ENCODE data around the gene CLIP1. TPM values are rescaled to one million over a fixed set of nuclear protein-coding genes. Genes with fewer than 3 reads are reported as not detected.

Gene CLIP1
- total RNA-seq, 3 donors from 2014 or later (not counting 1 experiment from before 2014, with no cell fraction given): 67.1 to 88.5 (median 69.1) TPM

DNA sequence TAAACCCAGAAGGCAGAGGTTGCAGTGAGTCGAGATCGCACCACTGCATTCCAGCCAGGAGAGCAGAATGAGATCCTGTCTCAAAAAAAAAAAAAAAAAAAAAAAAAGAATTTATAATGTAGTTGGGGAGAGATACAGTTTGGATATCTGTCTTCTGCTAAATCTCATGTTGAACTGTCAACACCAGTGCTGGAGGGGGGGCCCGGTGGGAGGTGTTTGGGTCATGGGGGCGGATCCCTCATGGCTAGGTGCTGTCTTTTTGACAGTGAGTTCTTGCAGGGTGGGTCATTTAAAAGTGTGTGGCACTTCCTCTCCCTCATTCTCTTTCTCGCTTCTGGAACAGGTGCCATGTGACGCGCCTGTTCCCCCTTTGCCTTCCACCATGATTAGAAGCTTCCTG lies 32.8 kb downstream of the CLIP1 start:
- no peak for DNase-seq
- intact Hi-C loops (cut with micrococcal nuclease): no loop called here
- Histone ChIP-seq H3K27me3 (ENCODE audit: control insufficient read depth, insufficient read depth, low read length) (no peaks in the 10 kb centered on the region), H3K4me1 (ENCODE audit: control insufficient read depth, insufficient read depth, low read length) (no peaks in the 10 kb centered on the region), H3K9me3 (ENCODE audit: control insufficient read depth, insufficient read depth, low read length) (no peaks in the 10 kb centered on the region), H3K36me3 (ENCODE audit: control insufficient read depth, insufficient read depth, low read length) (no peaks in the 10 kb centered on the region), H3K4me3 (ENCODE audit: low read length) (no peak overlapping the region), H3K27ac (ENCODE audit: low read length) (no peak overlapping the region)
- H3K9me3 Mint-ChIP-seq: no peaks in the 10 kb centered on the region
- no peak overlapping the region for H3K27ac Mint-ChIP-seq
- WGBS (ENCODE audit: insufficient coverage): 93% methylated on average over 6 of the region's 7 CpGs
- H3K36me3 Mint-ChIP-seq: no peaks in the 10 kb centered on the region
- peaks cover 10 to 19% of the 10 kb centered on the region in 2 donors for H3K4me1 Mint-ChIP-seq
- H3K27me3 Mint-ChIP-seq (ENCODE audit: low read depth in 2 of 2): no peaks in the 10 kb centered on the region
- ATAC-seq: no peak
- H3K4me3 Mint-ChIP-seq: no peak overlapping the region
- TF ChIP-seq, protein P1, sequence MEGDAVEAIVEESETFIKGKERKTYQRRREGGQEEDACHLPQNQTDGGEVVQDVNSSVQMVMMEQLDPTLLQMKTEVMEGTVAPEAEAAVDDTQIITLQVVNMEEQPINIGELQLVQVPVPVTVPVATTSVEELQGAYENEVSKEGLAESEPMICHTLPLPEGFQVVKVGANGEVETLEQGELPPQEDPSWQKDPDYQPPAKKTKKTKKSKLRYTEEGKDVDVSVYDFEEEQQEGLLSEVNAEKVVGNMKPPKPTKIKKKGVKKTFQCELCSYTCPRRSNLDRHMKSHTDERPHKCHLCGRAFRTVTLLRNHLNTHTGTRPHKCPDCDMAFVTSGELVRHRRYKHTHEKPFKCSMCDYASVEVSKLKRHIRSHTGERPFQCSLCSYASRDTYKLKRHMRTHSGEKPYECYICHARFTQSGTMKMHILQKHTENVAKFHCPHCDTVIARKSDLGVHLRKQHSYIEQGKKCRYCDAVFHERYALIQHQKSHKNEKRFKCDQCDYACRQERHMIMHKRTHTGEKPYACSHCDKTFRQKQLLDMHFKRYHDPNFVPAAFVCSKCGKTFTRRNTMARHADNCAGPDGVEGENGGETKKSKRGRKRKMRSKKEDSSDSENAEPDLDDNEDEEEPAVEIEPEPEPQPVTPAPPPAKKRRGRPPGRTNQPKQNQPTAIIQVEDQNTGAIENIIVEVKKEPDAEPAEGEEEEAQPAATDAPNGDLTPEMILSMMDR (IDR thresholded peaks at IDR 0.05): no peak

DNA sequence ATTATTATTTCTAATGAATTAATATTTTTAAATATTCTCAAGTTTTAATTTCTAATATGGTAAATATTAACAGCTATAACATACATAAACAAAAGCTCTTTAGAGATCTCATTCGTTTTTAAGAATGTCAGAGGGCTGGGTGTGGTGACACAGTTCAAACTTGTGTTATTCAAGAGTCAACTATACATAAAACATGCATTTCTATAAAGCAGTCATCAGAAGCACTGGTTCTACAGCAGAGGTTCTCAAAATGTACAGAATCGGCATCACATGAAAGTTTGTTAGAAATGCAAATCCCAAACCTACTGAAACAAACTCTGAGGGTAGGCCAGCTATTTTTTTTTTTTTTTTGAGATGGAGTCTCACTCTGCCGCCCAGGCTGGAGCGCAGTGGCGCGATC lies 34.6 kb downstream of the CLIP1 start:
- TF ChIP-seq, protein P1 (IDR thresholded peaks at IDR 0.05): no peak
- Histone ChIP-seq H3K9me3 (ENCODE audit: control insufficient read depth, insufficient read depth, low read length) (no peaks in the 10 kb centered on the region), H3K36me3 (ENCODE audit: control insufficient read depth, insufficient read depth, low read length) (no peaks in the 10 kb centered on the region), H3K27me3 (ENCODE audit: control insufficient read depth, insufficient read depth, low read length) (no peaks in the 10 kb centered on the region), H3K4me3 (ENCODE audit: low read length) (no peak overlapping the region), H3K4me1 (ENCODE audit: control insufficient read depth, insufficient read depth, low read length) (no peaks in the 10 kb centered on the region), H3K27ac (ENCODE audit: low read length) (no peak overlapping the region)
- H3K9me3 Mint-ChIP-seq: no peaks in the 10 kb centered on the region
- H3K36me3 Mint-ChIP-seq: no peaks in the 10 kb centered on the region
- peaks cover 10 to 15% of the 10 kb centered on the region in 2 donors for H3K4me1 Mint-ChIP-seq
- no peak for DNase-seq
- H3K4me3 Mint-ChIP-seq: no peak overlapping the region
- no peak for ATAC-seq
- intact Hi-C loops (cut with micrococcal nuclease): no loop called here
- H3K27me3 Mint-ChIP-seq (ENCODE audit: low read depth in 2 of 2): no peaks in the 10 kb centered on the region
- 100% methylated on average over 1 of the region's 6 CpGs for WGBS (ENCODE audit: insufficient coverage)
- H3K27ac Mint-ChIP-seq: no peak overlapping the region

DNA sequence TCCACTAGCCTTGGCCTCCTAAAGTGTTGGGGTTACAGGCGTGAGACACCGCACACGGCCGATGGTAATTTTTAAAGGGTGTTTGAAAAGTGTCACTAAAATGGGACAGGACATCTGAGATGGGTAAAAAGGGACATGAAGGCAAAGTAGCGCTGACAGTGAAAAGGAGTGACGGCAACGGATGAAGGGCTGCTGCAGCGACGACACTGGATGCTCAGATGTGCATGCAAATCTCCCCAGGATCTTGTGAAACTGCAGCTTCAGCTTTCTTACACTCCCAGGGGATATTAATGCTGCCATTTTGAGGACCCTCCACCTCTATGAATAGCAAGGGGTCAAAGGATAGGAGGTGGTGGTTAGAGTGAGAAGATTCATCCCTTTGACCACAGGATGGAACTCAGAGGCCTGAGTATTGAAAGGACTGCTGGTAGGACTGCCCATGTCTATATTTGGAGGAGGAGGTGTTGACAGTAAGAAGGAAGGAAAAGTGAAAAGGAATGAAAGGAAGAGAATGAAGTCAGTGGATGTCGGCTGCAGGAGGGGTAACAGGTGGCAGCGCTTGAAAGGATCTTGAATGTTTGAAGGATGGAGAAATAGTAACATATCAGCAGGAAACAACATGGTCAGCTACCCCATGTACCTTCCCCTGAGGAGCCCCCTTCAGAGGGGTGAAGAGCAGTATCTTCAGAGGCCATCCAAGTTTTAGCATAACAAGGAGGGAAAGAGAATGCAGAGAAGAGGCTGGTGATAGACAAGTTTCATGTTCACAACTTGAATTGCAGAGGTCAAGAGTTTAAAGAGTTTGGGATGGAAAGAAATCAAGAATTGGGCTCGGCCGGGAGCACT lies 37.1 kb downstream of the CLIP1 start:
- Histone ChIP-seq H3K4me3 (ENCODE audit: low read length) (no peak overlapping the region), H3K27ac (ENCODE audit: low read length) (no peak overlapping the region), H3K9me3 (ENCODE audit: control insufficient read depth, insufficient read depth, low read length) (no peaks in the 10 kb centered on the region), H3K36me3 (ENCODE audit: control insufficient read depth, insufficient read depth, low read length) (no peaks in the 10 kb centered on the region), H3K4me1 (ENCODE audit: control insufficient read depth, insufficient read depth, low read length) (no peaks in the 10 kb centered on the region), H3K27me3 (ENCODE audit: control insufficient read depth, insufficient read depth, low read length) (no peaks in the 10 kb centered on the region)
- DNase-seq: no peak
- Mint-ChIP-seq H3K4me1 (peaks cover 9 to 10% of the 10 kb centered on the region in 2 donors), H3K27ac (no peak overlapping the region), H3K36me3 (no peaks in the 10 kb centered on the region), H3K9me3 (no peaks in the 10 kb centered on the region), H3K4me3 (no peak overlapping the region), H3K27me3 (ENCODE audit: low read depth in 2 of 2) (no peaks in the 10 kb centered on the region)
- intact Hi-C loops (cut with micrococcal nuclease): no loop called here
- TF ChIP-seq, protein P1 (IDR thresholded peaks at IDR 0.05): no peak
- WGBS (ENCODE audit: insufficient coverage): 91% methylated on average over 13 of the region's 13 CpGs
- no peak for ATAC-seq
